ENCODE results near the gene PROM1. TPM values are rescaled to one million over a fixed set of nuclear protein-coding genes. Genes with fewer than 3 reads are reported as not detected.

Gene PROM1
- total RNA-seq, 1 experiment from 2014 or later: not detected

DNA sequence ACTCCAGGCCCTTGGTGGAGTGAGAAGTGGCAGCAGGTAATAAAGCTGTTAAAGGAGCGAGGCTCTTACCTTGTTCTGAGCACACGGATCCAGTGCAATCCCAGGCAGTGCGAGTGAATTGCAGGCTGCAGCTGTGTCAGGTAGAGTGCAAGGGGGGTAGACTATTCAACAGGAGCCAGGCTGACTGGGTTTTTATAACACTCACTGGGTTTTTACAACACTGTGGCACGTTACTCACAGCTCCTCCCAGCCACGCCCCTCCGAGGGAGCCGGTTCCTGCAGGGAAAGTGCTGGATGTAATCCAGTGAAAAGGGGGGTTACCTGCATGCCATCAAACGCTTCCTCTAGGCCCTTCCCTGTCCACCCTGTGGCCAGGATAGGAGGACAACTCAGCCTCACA is 145.6 kb downstream of the PROM1 start:
- no peaks in the 10 kb centered on the region for H3K27me3 ChIP-seq (ENCODE audit: low read length)
- H3K9ac ChIP-seq (ENCODE audit: low read length): peak overlapping the region; percentile 65
- H4K20me1 ChIP-seq (ENCODE audit: low read length): no peaks in the 10 kb centered on the region
- no TSS peak for BruUV-seq (replicated peaks)
- peaks cover 29% of the 10 kb centered on the region for H3K79me2 ChIP-seq (ENCODE audit: low read length)
- peaks cover 37% of the 10 kb centered on the region for H3K4me1 ChIP-seq (ENCODE audit: insufficient read depth, low read length)
- H2AFZ ChIP-seq (ENCODE audit: low read length): no peak overlapping the region
- ChIA-PET CTCF (interaction anchor here (0.6 to 1.7 kb wide), 3 partner anchors 18 to 110 kb away, joined by 3 to 10 read pairs (median 8); no protein-coding TSS in a partner anchor), POLR2A (ENCODE audit: unreplicated experiment) (interaction anchor here (0.5 to 0.6 kb wide), 2 partner anchors 52 to 203 kb away, joined by 3 to 4 read pairs; no protein-coding TSS in a partner anchor)
- H3K4me3 ChIP-seq (ENCODE audit: low read length): peak overlapping the region; percentile 71
- peak; percentile 91 for ATAC-seq
- no peaks in the 10 kb centered on the region for H3K9me3 ChIP-seq (ENCODE audit: low read length)
- H3K27ac ChIP-seq (ENCODE audit: low read length): peak overlapping the region; percentile 72
- H3K9me2 ChIP-seq (replicated peaks; ENCODE audit: low read length): no peaks in the 10 kb centered on the region
- intact Hi-C loops (cut with micrococcal nuclease): loop anchor here (2.0 to 5.0 kb wide), 2 partner anchors 17 to 56 kb away; no protein-coding TSS in a partner anchor
- peak overlapping the region; percentile 91 for H3K4me2 ChIP-seq (ENCODE audit: low read length)
- DNase-seq: peak; percentile 88
- peaks cover 7% of the 10 kb centered on the region for H3K36me3 ChIP-seq (ENCODE audit: low read depth, low read length)
- no peaks in the 10 kb centered on the region for H3F3A ChIP-seq (ENCODE audit: low read length, unreplicated experiment)
- TF ChIP-seq, protein P1, sequence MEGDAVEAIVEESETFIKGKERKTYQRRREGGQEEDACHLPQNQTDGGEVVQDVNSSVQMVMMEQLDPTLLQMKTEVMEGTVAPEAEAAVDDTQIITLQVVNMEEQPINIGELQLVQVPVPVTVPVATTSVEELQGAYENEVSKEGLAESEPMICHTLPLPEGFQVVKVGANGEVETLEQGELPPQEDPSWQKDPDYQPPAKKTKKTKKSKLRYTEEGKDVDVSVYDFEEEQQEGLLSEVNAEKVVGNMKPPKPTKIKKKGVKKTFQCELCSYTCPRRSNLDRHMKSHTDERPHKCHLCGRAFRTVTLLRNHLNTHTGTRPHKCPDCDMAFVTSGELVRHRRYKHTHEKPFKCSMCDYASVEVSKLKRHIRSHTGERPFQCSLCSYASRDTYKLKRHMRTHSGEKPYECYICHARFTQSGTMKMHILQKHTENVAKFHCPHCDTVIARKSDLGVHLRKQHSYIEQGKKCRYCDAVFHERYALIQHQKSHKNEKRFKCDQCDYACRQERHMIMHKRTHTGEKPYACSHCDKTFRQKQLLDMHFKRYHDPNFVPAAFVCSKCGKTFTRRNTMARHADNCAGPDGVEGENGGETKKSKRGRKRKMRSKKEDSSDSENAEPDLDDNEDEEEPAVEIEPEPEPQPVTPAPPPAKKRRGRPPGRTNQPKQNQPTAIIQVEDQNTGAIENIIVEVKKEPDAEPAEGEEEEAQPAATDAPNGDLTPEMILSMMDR (conservative IDR thresholded peaks at IDR 0.05; ENCODE audit: low read depth, low read length): no peak
- no peak for TF ChIP-seq EZH2phosphoT487 (IDR thresholded peaks at IDR 0.05; ENCODE audit: borderline replicate concordance, low read length)
- TF ChIP-seq EZH2 (IDR thresholded peaks at IDR 0.05; ENCODE audit: low read length, unreplicated experiment): no peak

DNA sequence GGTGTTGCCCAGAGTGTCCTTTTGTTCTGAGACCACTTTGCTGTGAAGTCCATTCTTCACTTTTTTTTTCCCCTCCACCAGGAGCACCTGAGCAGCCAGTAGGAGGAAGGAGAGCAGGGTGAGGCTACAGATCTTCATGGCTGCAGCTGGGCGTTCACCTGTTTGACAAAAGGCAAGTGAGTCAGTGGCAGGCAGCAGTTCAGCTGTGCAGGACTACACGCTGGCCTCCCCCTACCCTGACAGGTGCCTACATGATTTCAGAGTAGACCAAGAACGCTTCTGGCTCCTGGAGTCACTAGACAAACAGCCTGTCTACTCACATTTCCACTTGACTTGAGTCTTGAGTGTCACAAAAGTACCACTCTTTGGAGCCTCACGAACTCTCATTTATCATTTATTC is 147.3 kb downstream of the PROM1 start:
- ChIA-PET CTCF (no interaction called here), POLR2A (ENCODE audit: unreplicated experiment) (no interaction called here)
- peak overlapping the region; percentile 79 for H3K4me2 ChIP-seq (ENCODE audit: low read length)
- H4K20me1 ChIP-seq (ENCODE audit: low read length): no peaks in the 10 kb centered on the region
- H3K4me3 ChIP-seq (ENCODE audit: low read length): peak overlapping the region; percentile 63
- H3K4me1 ChIP-seq (ENCODE audit: insufficient read depth, low read length): peaks cover 37% of the 10 kb centered on the region
- DNase-seq: peak; percentile 30
- H3F3A ChIP-seq (ENCODE audit: low read length, unreplicated experiment): no peaks in the 10 kb centered on the region
- BruUV-seq (replicated peaks): no TSS peak
- no peak overlapping the region for H2AFZ ChIP-seq (ENCODE audit: low read length)
- intact Hi-C loops (cut with micrococcal nuclease): loop anchor here (5.0 kb wide), 1 partner anchor 54 kb away; no protein-coding TSS in a partner anchor
- TF ChIP-seq, protein P1 (conservative IDR thresholded peaks at IDR 0.05; ENCODE audit: low read depth, low read length): no peak
- TF ChIP-seq EZH2 (IDR thresholded peaks at IDR 0.05; ENCODE audit: low read length, unreplicated experiment): no peak
- no peak for TF ChIP-seq EZH2phosphoT487 (IDR thresholded peaks at IDR 0.05; ENCODE audit: borderline replicate concordance, low read length)
- peaks cover 7% of the 10 kb centered on the region for H3K36me3 ChIP-seq (ENCODE audit: low read depth, low read length)
- H3K9ac ChIP-seq (ENCODE audit: low read length): no peak overlapping the region
- H3K9me3 ChIP-seq (ENCODE audit: low read length): no peaks in the 10 kb centered on the region
- peaks cover 29% of the 10 kb centered on the region for H3K79me2 ChIP-seq (ENCODE audit: low read length)
- 0 out of 2 replicates have a peak overlapping the region, but pooled peaks have one; percentile 60 for H3K27ac ChIP-seq (ENCODE audit: low read length)
- no peak for ATAC-seq
- H3K9me2 ChIP-seq (replicated peaks; ENCODE audit: low read length): no peaks in the 10 kb centered on the region
- no peaks in the 10 kb centered on the region for H3K27me3 ChIP-seq (ENCODE audit: low read length)
